Measurements from ENCODE around the gene SDHD. TPM values are rescaled to one million over a fixed set of nuclear protein-coding genes. Genes with fewer than 3 reads are reported as not detected.
A peak's percentile ranks its signal among the peaks of the same experiment; 100 is the strongest.

Gene SDHD
- total RNA-seq, 1 donor from 2014 or later = 69.7 TPM

GRCh38 chr11:112097734-112098528 is 11.3 kb downstream of the SDHD start:
- no peak for DNase-seq (ENCODE audit: low read depth)
- no peak overlapping the region for H3K4me3 ChIP-seq (ENCODE audit: low read depth, low read length)

GRCh38 chr11:112100462-112100861 is 13.8 kb downstream of the SDHD start:
- Histone ChIP-seq H3K36me3 (ENCODE audit: control insufficient read depth, insufficient read depth, low read length) (no peaks in the 10 kb centered on the region), H3K4me3 (ENCODE audit: low read depth, low read length) (no peak overlapping the region), H3K27me3 (ENCODE audit: control insufficient read depth, insufficient read depth, low read length) (no peaks in the 10 kb centered on the region)
- TF ChIP-seq CTCF (IDR thresholded peaks at IDR 0.05; ENCODE audit: insufficient read depth, low read length, poor library complexity, severe bottlenecking) = no peak
- DNase-seq (ENCODE audit: low read depth) = no peak

More at GRCh38 chr11:112097734-112098528, 11.3 kb downstream of the SDHD start:
- no peak for TF ChIP-seq CTCF (IDR thresholded peaks at IDR 0.05; ENCODE audit: insufficient read depth, low read length, poor library complexity, severe bottlenecking)
- Histone ChIP-seq H3K36me3 (ENCODE audit: control insufficient read depth, insufficient read depth, low read length) (no peaks in the 10 kb centered on the region), H3K27me3 (ENCODE audit: control insufficient read depth, insufficient read depth, low read length) (no peaks in the 10 kb centered on the region)

GRCh38 chr11:112103446-112103845 is 16.8 kb downstream of the SDHD start:
- DNase-seq (ENCODE audit: low read depth) = no peak
- no peak for TF ChIP-seq CTCF (IDR thresholded peaks at IDR 0.05; ENCODE audit: insufficient read depth, low read length, poor library complexity, severe bottlenecking)

GRCh38 chr11:112106070-112106469 is 19.4 kb downstream of the SDHD start:
- Histone ChIP-seq H3K4me3 (ENCODE audit: low read depth, low read length) (no peak overlapping the region), H3K36me3 (ENCODE audit: control insufficient read depth, insufficient read depth, low read length) (no peaks in the 10 kb centered on the region), H3K27me3 (ENCODE audit: control insufficient read depth, insufficient read depth, low read length) (no peaks in the 10 kb centered on the region)
- TF ChIP-seq CTCF (IDR thresholded peaks at IDR 0.05; ENCODE audit: insufficient read depth, low read length, poor library complexity, severe bottlenecking) = no peak
- no peak for DNase-seq (ENCODE audit: low read depth)

More at GRCh38 chr11:112103446-112103845, 16.8 kb downstream of the SDHD start:
- no peaks in the 10 kb centered on the region for H3K27me3 ChIP-seq (ENCODE audit: control insufficient read depth, insufficient read depth, low read length)
- H3K36me3 ChIP-seq (ENCODE audit: control insufficient read depth, insufficient read depth, low read length) = no peaks in the 10 kb centered on the region
- no peak overlapping the region for H3K4me3 ChIP-seq (ENCODE audit: low read depth, low read length)

- no peak overlapping the region for H3K4me3 ChIP-seq (ENCODE audit: low read depth, low read length)
- H3K27me3 ChIP-seq (ENCODE audit: control insufficient read depth, insufficient read depth, low read length) = no peaks in the 10 kb centered on the region
- no peaks in the 10 kb centered on the region for H3K36me3 ChIP-seq (ENCODE audit: control insufficient read depth, insufficient read depth, low read length)
- DNase-seq (ENCODE audit: low read depth) = peak; percentile 21
- TF ChIP-seq CTCF (IDR thresholded peaks at IDR 0.05; ENCODE audit: insufficient read depth, low read length, poor library complexity, severe bottlenecking) = peak; percentile 70
Measured at GRCh38 chr11:112113539-112114457, 27.1 kb downstream of the SDHD start.

Data from kidney epithelial cell (primary cell).